Fibroblast of the aortic adventitia (primary cell): ENCODE data around the gene PCDHGA1. TPM values are rescaled to one million over a fixed set of nuclear protein-coding genes. Genes with fewer than 3 reads are reported as not detected.

ENCODE experiments used
- DNase-seq: peaks from one replicate; pipeline ENCODE4 v3.0.0-alpha.2; 2010; ENCODE audit warnings: low read depth
- H3K4me3 ChIP-seq: 2 replicates; pipeline ENCODE4 v1.5.1; 2011; ENCODE audit warnings: low read depth, mild to moderate bottlenecking, control low read depth, low read length, moderate library complexity
- CTCF ChIP-seq: IDR thresholded peaks from 2 replicates; pipeline ENCODE4 v1.5.1; 2011; ENCODE audit warnings: mild to moderate bottlenecking, low read length, control low read depth, inconsistent platforms; ENCODE audit not compliant: insufficient read depth
- total RNA-seq: library from RNA; depleted of rRNA; stranded (reverse); fragments of >200 nt; gene quantifications from 2 replicates; pipeline ENCODE4 v1.2.3, GENCODE V29; 2012; ENCODE audit warnings: low replicate concordance

The PCDHGA1 gene
- total RNA-seq, 1 donor = 1.4 TPM

GRCh38 chr5:141557681-141558136 is 227.4 kb downstream of the PCDHGA1 start:
- peak overlapping the region; percentile 46 for H3K4me3 ChIP-seq
- peak; percentile 75 for TF ChIP-seq CTCF
- peak; percentile 100 for DNase-seq

DNA sequence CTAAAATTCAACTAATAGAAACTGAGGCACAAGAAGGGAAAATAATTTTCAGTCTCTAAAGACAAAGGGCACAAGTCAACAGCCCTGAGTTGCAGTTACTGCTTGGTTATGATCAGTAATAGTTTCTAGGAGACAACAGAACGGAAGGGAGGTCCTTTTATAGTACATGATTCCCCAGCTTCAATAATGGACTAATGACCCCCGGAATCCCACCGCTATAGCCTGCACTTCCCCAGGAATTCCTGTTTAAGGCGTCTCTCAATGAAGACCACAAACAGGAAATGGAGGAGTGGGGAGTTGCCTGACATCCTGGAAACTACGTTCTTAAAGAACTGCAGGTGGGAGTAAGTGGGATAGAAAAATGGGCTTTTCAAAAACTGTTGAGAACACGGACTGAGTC is 227.8 kb downstream of the PCDHGA1 start:
- no peak for DNase-seq
- H3K4me3 ChIP-seq = no peak overlapping the region
- no peak for TF ChIP-seq CTCF

- no peak for TF ChIP-seq CTCF
- DNase-seq = peak; percentile 85
- no peak overlapping the region for H3K4me3 ChIP-seq
These were observed 229.1 kb downstream of the PCDHGA1 start for GRCh38 chr5:141559461-141559860.

GRCh38 chr5:141560151-141560550 is 229.8 kb downstream of the PCDHGA1 start:
- peak; percentile 37 for DNase-seq
- TF ChIP-seq CTCF = no peak

GRCh38 chr5:141560725-141561483 is 230.6 kb downstream of the PCDHGA1 start:
- peak overlapping the region; percentile 25 for H3K4me3 ChIP-seq
- TF ChIP-seq CTCF = peak; percentile 88
- peak; percentile 99 for DNase-seq

More at GRCh38 chr5:141560151-141560550, 229.8 kb downstream of the PCDHGA1 start:
- H3K4me3 ChIP-seq = no peak overlapping the region

Other genes starting within 250 kb of the PCDHGA1 start
- 0.36 and 0.82 TPM in 2 replicates for gene PCDHB2, start 235.9 kb upstream of the PCDHGA1 start, total RNA-seq
- 0.27 and 0.74 TPM in 2 replicates for gene PCDHB3, start 230.0 kb upstream of the PCDHGA1 start, total RNA-seq
- gene PCDHB4, start 208.7 kb upstream of the PCDHGA1 start, total RNA-seq = 0.09 and 0.65 TPM in 2 replicates
- 0.45 and 0.57 TPM in 2 replicates for gene PCDHB5, start 195.3 kb upstream of the PCDHGA1 start, total RNA-seq
- 0.18 TPM in 1 of 2 replicates, not detected in the other for gene PCDHB6, start 180.5 kb upstream of the PCDHGA1 start, total RNA-seq
- gene PCDHB7, start 157.9 kb upstream of the PCDHGA1 start, total RNA-seq = 0.63 and 0.98 TPM in 2 replicates
- gene PCDHB8, start 152.7 kb upstream of the PCDHGA1 start, total RNA-seq = 0.16 and 0.27 TPM in 2 replicates
- 0.25 and 0.36 TPM in 2 replicates for gene PCDHB16, start 148.1 kb upstream of the PCDHGA1 start, total RNA-seq
- gene PCDHB9, start 143.4 kb upstream of the PCDHGA1 start, total RNA-seq = 0.41 and 1.2 TPM in 2 replicates
- 0.36 and 0.41 TPM in 2 replicates for gene PCDHB10, start 138.2 kb upstream of the PCDHGA1 start, total RNA-seq
- 0.08 and 0.27 TPM in 2 replicates for gene PCDHB11, start 130.9 kb upstream of the PCDHGA1 start, total RNA-seq
- 0.18 and 0.25 TPM in 2 replicates for gene PCDHB12, start 121.8 kb upstream of the PCDHGA1 start, total RNA-seq
- gene PCDHB13, start 116.6 kb upstream of the PCDHGA1 start, total RNA-seq = 0.27 and 0.65 TPM in 2 replicates
- gene PCDHB14, start 107.2 kb upstream of the PCDHGA1 start, total RNA-seq = 0.45 and 0.74 TPM in 2 replicates
- gene PCDHB15, start 85.1 kb upstream of the PCDHGA1 start, total RNA-seq = 0.09 TPM in 1 of 2 replicates, not detected in the other
- gene SLC25A2, start 26.5 kb upstream of the PCDHGA1 start, total RNA-seq = 0.72 TPM in 1 of 2 replicates, not detected in the other
- gene TAF7, start 9.7 kb upstream of the PCDHGA1 start, total RNA-seq = 62.1 and 66.0 TPM in 2 replicates
- gene PCDHGA2, start 8.2 kb downstream of the PCDHGA1 start, total RNA-seq = 2.5 and 3.9 TPM in 2 replicates
- 1.1 and 4.4 TPM in 2 replicates for gene PCDHGA3, start 13.3 kb downstream of the PCDHGA1 start, total RNA-seq
- gene PCDHGB1, start 19.6 kb downstream of the PCDHGA1 start, total RNA-seq = 3.1 and 4.2 TPM in 2 replicates
- 3.7 and 9.9 TPM in 2 replicates for gene PCDHGA4, start 24.5 kb downstream of the PCDHGA1 start, total RNA-seq
- 1.3 and 5.7 TPM in 2 replicates for gene PCDHGB2, start 29.5 kb downstream of the PCDHGA1 start, total RNA-seq
- 1.7 and 3.5 TPM in 2 replicates for gene PCDHGA5, start 33.6 kb downstream of the PCDHGA1 start, total RNA-seq
- 7.7 and 9.6 TPM in 2 replicates for gene PCDHGB3, start 39.7 kb downstream of the PCDHGA1 start, total RNA-seq
- gene PCDHGA6, start 43.4 kb downstream of the PCDHGA1 start, total RNA-seq = 3.9 and 7.4 TPM in 2 replicates
- 2.9 and 8.4 TPM in 2 replicates for gene PCDHGA7, start 52.2 kb downstream of the PCDHGA1 start, total RNA-seq
- gene PCDHGB4, start 57.2 kb downstream of the PCDHGA1 start, total RNA-seq = 9.0 and 17.4 TPM in 2 replicates
- gene PCDHGA8, start 62.1 kb downstream of the PCDHGA1 start, total RNA-seq = 2.5 and 3.8 TPM in 2 replicates
- 8.5 and 19.9 TPM in 2 replicates for gene PCDHGB5, start 67.4 kb downstream of the PCDHGA1 start, total RNA-seq
- gene PCDHGA9, start 72.3 kb downstream of the PCDHGA1 start, total RNA-seq = 4.1 and 7.3 TPM in 2 replicates
- gene PCDHGB6, start 77.5 kb downstream of the PCDHGA1 start, total RNA-seq = 3.8 and 5.8 TPM in 2 replicates
- gene PCDHGA10, start 82.5 kb downstream of the PCDHGA1 start, total RNA-seq = 10.6 and 22.2 TPM in 2 replicates
- gene PCDHGB7, start 87.2 kb downstream of the PCDHGA1 start, total RNA-seq = 16.7 and 22.1 TPM in 2 replicates
- gene PCDHGA11, start 90.5 kb downstream of the PCDHGA1 start, total RNA-seq = 7.6 and 17.8 TPM in 2 replicates
- 39.7 and 50.5 TPM in 2 replicates for gene PCDHGA12, start 100.0 kb downstream of the PCDHGA1 start, total RNA-seq
- 53.7 and 97.7 TPM in 2 replicates for gene PCDHGC3, start 145.5 kb downstream of the PCDHGA1 start, total RNA-seq
- 2.5 and 5.2 TPM in 2 replicates for gene PCDHGC4, start 154.5 kb downstream of the PCDHGA1 start, total RNA-seq
- gene PCDHGC5, start 158.6 kb downstream of the PCDHGA1 start, total RNA-seq = 7.0 and 10.5 TPM in 2 replicates